D721Med (cell line): ENCODE data around the gene DPYSL4.

ENCODE experiments used
- DNase-seq: peaks from one replicate; pipeline ENCODE4 v3.0.0; 2011; ENCODE audit warnings: low spot score; ENCODE audit not compliant: insufficient read length
- FAIRE-seq: peaks from 2 replicates; lab custom pipeline; 2011; peaks lifted over from hg19 to GRCh38; lab: Jason Lieb, UNC
- TF ChIP-seq, protein P1 (sequence below): IDR thresholded peaks from 2 replicates; pipeline ENCODE4 v1.5.1; 2012; ENCODE audit warnings: mild to moderate bottlenecking, control low read depth; ENCODE audit not compliant: insufficient read depth; ENCODE audit errors: missing control alignments

The DPYSL4 gene

DNA sequence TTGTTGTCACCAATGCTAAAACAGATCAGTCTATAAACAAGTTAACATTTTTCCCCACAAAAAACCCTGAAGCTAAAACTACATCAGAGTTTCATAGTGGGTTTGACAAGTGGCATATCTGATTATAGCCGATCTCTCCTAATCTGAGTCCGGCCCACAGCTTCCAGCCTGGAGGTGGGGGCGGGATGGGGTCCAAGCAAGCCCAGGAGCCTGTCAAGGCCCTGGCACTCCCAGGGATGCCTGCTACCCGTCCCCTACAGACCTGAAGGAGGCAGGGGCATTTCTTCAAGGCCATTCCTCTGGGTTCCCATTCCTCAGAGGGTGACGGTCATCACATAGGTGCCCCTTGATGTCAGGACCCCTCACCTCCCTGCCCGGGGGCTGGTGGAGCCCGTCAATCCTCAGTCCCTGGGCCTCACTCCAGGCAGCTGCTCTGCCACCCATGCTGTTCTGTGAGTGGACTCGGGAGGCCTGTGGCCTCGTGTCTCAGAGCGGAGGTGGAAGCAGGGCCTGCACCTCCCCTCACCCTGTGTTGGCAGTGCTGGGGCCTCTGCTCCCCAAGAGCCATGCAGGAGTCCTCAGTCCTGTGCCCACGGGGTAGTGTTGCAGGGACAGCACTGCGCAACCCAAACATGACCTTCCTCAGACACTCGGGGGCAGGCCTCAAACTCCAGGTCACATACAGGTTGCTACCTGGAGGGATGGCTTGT lies 8.8 kb downstream of the DPYSL4 start:
- DNase-seq (no peak), FAIRE-seq (no peak)
- TF ChIP-seq, protein P1, sequence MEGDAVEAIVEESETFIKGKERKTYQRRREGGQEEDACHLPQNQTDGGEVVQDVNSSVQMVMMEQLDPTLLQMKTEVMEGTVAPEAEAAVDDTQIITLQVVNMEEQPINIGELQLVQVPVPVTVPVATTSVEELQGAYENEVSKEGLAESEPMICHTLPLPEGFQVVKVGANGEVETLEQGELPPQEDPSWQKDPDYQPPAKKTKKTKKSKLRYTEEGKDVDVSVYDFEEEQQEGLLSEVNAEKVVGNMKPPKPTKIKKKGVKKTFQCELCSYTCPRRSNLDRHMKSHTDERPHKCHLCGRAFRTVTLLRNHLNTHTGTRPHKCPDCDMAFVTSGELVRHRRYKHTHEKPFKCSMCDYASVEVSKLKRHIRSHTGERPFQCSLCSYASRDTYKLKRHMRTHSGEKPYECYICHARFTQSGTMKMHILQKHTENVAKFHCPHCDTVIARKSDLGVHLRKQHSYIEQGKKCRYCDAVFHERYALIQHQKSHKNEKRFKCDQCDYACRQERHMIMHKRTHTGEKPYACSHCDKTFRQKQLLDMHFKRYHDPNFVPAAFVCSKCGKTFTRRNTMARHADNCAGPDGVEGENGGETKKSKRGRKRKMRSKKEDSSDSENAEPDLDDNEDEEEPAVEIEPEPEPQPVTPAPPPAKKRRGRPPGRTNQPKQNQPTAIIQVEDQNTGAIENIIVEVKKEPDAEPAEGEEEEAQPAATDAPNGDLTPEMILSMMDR = no peak

DNA sequence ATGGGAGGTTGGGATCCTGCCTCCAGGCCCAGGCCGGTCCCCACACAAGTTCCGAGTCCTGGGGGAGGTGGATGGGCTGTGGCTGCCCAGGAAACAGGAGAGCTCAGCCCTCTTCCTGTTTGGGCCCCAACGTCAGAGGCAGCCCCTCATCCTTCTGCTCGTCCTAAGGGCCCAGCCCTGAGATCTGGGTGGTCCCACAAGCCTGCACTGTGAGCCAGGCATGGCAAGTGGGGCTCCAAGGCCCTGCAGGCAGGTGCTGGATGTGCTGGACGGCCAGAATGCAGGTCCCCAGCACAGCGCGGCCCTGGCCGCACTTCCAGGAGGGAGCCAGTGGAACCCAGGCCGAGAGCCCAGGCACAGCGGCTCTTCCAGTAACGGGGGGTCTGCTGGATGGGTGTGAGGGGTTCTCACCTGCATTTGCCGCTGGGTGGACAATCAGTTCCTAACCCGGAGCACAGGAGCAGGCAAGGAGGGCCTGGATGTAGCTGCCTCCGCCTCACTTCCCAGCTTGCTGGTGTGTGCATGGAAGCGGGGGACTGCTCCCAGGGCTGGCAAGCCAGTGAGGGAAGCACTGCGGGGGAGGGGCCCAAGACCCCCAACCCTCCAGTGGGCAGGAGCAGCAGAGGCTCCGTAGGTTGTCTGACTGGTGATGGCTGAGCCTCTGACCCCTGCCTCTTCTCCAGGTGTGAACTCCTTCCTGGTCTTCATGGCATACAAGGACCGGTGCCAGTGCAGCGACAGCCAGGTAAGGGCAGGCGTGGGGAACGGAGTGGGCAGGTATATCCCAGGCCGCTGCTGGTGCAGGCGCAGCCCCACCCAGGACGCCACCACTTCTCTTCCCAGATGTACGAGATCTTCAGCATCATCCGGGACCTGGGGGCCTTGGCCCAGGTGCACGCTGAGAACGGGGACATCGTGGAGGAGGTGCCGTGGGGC lies 9.7 kb downstream of the DPYSL4 start:
- TF ChIP-seq, protein P1 = no peak
- DNase-seq = no peak
- no peak for FAIRE-seq

DNA sequence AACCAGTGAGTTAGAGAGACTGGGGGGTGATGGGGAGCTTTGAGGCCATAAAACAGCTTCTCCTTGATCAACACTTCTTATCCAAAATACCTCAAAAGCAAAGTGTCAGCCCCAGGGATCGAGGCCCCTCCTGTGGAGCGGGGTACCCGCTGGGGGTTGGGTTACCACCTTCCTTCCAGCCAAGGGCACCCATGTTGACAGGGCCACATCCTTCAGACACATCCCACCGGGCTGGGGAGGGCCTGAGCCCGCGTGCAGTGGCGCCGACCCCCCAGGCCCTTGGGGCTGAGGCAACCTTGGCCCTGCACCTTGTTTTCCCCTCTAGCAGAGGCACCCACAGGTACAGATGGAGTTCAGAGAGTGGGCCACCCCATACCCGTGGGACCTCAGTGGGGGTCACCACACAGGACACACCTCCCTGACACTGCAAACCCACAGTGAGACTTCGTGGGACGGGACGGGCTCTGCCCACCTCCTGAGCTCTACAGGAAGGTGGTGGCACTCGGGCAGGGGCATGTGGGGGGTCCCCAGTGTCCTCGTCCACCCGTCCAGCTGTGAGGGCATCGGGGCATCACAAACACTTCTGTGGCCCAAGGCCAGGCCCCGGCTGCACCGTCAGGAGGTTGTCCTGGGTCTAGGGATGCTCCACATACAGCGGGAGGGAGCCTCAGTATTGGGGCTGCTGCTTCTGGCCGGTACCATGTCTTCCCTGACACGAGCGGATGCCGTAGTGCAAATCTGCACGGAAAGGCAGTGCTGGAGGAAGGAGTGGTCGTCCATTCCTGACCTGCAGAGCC lies 10.7 kb downstream of the DPYSL4 start:
- FAIRE-seq (no peak), DNase-seq (no peak)
- TF ChIP-seq, protein P1 = no peak

DNA sequence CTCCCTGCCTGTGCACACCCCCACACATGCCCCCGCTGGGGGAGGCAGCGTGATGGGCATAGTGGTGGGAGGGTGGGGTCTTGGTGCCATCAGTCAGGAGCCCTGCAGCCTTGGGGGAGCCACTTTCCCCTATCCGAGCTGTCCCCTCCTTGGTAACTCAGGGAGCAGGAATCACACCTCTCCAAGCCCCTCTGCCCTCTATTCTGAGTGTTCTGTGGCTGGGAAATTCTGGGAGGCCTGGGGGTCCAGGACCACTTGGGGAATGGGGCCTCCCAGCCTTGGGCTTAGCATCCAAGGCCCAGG lies 11.3 kb downstream of the DPYSL4 start:
- no peak for FAIRE-seq
- TF ChIP-seq, protein P1 = no peak

DNA sequence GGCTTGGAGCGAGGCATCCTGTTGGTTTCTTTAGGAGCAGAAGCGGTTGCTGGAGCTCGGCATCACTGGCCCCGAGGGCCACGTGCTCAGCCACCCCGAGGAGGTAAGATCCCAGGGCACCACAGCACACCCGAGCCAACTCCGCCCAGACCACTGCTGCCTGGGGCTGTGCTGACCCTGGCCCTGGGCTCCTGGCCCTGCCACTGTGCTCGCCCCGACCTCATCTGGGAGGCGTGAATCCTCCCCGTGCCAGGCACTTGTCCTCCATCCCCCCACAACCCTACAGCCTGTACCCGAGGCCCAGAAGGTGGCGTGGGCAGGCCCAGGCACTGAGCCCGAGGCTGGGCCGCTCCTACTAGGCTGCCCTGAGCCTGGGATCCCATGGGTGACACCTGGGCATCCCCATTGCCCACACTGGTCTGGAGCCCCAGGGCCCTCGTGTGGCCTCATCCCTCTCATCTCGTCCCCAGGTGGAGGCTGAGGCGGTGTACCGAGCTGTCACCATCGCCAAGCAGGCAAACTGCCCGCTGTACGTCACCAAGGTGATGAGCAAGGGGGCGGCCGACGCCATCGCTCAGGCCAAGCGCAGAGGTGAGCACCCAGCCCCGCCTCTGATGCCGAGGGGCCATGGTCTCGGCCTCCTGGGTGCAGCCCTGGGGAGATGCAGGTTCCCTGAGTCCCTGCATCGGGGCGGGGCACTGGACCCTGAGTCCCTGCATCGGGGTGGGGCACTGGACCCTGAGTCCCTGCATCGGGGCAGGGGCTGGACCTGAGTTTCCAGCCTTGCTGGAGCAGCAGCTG lies 11.8 kb downstream of the DPYSL4 start:
- TF ChIP-seq, protein P1 = no peak
- no peak for DNase-seq
- FAIRE-seq = no peak

More for the DNA sequence above, 11.3 kb downstream of the DPYSL4 start:
- DNase-seq = no peak

DNA sequence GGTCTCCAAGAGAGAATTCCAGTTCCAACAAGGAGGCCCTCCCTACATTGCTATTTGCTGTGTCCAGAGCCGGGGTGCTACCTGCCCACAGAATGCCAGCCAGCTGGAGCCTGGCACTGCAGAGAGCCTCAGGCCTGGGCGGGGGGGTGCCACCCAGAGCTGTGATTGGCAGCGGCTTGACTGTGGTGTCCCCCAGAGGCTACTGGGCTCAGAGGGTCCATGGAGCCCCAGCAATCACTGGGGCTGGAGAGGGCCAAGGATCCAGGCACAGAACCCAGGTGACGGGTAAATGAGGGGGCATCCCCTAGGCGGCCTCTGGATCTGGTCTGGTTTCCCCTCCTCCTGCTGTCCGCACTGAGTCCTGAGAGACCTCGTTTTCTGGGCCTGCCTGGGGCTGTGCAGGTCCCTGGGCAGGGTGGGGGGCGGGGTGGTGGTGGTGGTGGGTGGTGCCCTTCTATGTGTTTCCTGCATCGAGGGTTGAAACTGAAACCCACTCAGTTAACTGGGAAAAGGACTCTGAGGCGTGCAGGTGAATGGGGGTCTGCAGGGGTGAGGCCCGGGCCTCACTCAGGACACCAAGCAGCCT lies 12.6 kb downstream of the DPYSL4 start:
- FAIRE-seq (no peak), DNase-seq (no peak)
- TF ChIP-seq, protein P1 = no peak
